GM21360 (cell line): ENCODE data around the gene AHNAK.
"Not testable (repeated sequence)": the region's sequence is repeated elsewhere in the genome, so short reads cannot be mapped to it uniquely, and the experiment has no call there.

Experiments used
- ATAC-seq: cut with Tn5 transposase; IDR thresholded peaks from one replicate; pipeline ENCODE4 v1.9.1; 2021; ENCODE audit warnings: mild to moderate bottlenecking, moderate library complexity; ENCODE audit not compliant: unreplicated experiment

Gene AHNAK

GRCh38 chr11:62553839-62554361, 7.3 kb upstream of the AHNAK start:
- no peak for ATAC-seq

GRCh38 chr11:62553080-62553838, 6.7 kb upstream of the AHNAK start:
- ATAC-seq = no peak

GRCh38 chr11:62552485-62553079, 6.0 kb upstream of the AHNAK start:
- no peak for ATAC-seq

GRCh38 chr11:62550478-62550877, 3.9 kb upstream of the AHNAK start:
- ATAC-seq = not testable (repeated sequence)

GRCh38 chr11:62548545-62549335, 2.1 kb upstream of the AHNAK start:
- no peak for ATAC-seq

GRCh38 chr11:62547691-62548281, 1.2 kb upstream of the AHNAK start:
- ATAC-seq = no peak

- no peak for ATAC-seq
These were observed 471 bp upstream of the AHNAK start for GRCh38 chr11:62546929-62547625.

GRCh38 chr11:62545437-62546243, 966 bp downstream of the AHNAK start:
- no peak for ATAC-seq

GRCh38 chr11:62544581-62545436, 1.8 kb downstream of the AHNAK start:
- no peak for ATAC-seq

- no peak for ATAC-seq
These were observed 2.7 kb downstream of the AHNAK start for GRCh38 chr11:62543680-62544444.

- no peak for ATAC-seq
These were observed 3.6 kb downstream of the AHNAK start for GRCh38 chr11:62542750-62543567.

- ATAC-seq = no peak
These were observed 4.4 kb downstream of the AHNAK start for GRCh38 chr11:62542111-62542745.

GRCh38 chr11:62540804-62541701, 5.6 kb downstream of the AHNAK start:
- peak; percentile 43 for ATAC-seq

- no peak for ATAC-seq
These were observed 7.2 kb downstream of the AHNAK start for GRCh38 chr11:62539238-62539925.
